Hepatocyte (in vitro differentiated cells): ENCODE measurements around the gene C1orf167. TPM values are rescaled to one million over a fixed set of nuclear protein-coding genes. Genes with fewer than 3 reads are reported as not detected.

Experiments
- DNase-seq: peaks from one replicate; pipeline ENCODE4 v3.0.0-alpha.2; 2016; ENCODE audit warnings: low spot score
- H2AFZ ChIP-seq: fragments of 200-600 bp; sonication (generic); 2 replicates; pipeline ENCODE4 v1.6.0; 2016; ENCODE audit warnings: antibody characterized with exemption, mild to moderate bottlenecking
- H3K27ac ChIP-seq: fragments of 200-600 bp; sonication (generic); 2 replicates; pipeline ENCODE4 v1.5.1; 2016; ENCODE audit warnings: mild to moderate bottlenecking
- H3K27me3 ChIP-seq: fragments of 200-600 bp; sonication (generic); 2 replicates; pipeline ENCODE4 v1.6.1; 2016
- H3K36me3 ChIP-seq: fragments of 200-600 bp; sonication (generic); replicated peaks from 2 replicates; pipeline ENCODE4 v1.5.1; 2016; ENCODE audit warnings: low read depth; ENCODE audit not compliant: insufficient read depth
- H3K4me1 ChIP-seq: fragments of 200-600 bp; sonication (generic); 2 replicates; pipeline ENCODE4 v1.5.1; 2016; ENCODE audit warnings: mild to moderate bottlenecking, moderate library complexity; ENCODE audit not compliant: insufficient read depth
- H3K4me2 ChIP-seq: fragments of 200-600 bp; sonication (generic); 2 replicates; pipeline ENCODE4 v1.6.0; 2016
- H3K4me3 ChIP-seq: fragments of 200-600 bp; sonication (generic); 2 replicates; pipeline ENCODE4 v1.5.1; 2016; ENCODE audit warnings: mild to moderate bottlenecking
- H3K79me2 ChIP-seq: fragments of 200-600 bp; sonication (generic); 2 replicates; pipeline ENCODE4 v1.6.0; 2017; ENCODE audit warnings: mild to moderate bottlenecking
- H3K9me2 ChIP-seq: fragments of 200-600 bp; sonication (generic); replicated peaks from 2 replicates; pipeline ENCODE4 v1.6.0; 2017; ENCODE audit warnings: mild to moderate bottlenecking; ENCODE audit not compliant: insufficient read depth
- H3K9me3 ChIP-seq: fragments of 200-600 bp; sonication (generic); 2 replicates; pipeline ENCODE4 v1.5.1; 2016; ENCODE audit warnings: low read depth, mild to moderate bottlenecking
- H4K20me1 ChIP-seq: fragments of 200-600 bp; sonication (generic); 2 replicates; pipeline ENCODE4 v1.6.0; 2016; ENCODE audit warnings: mild to moderate bottlenecking; ENCODE audit not compliant: insufficient read depth, poor library complexity, severe bottlenecking
- EZH2 ChIP-seq: fragments of 200-600 bp; sonication (generic); IDR thresholded peaks from 2 replicates; pipeline ENCODE4 v1.6.1; 2016; ENCODE audit warnings: antibody characterized with exemption, mild to moderate bottlenecking, borderline replicate concordance
- EZH2phosphoT487 ChIP-seq: fragments of 200-600 bp; sonication (generic); IDR thresholded peaks from one replicate; pipeline ENCODE4 v1.6.1; 2018; ENCODE audit warnings: antibody characterized with exemption, mild to moderate bottlenecking, low read depth, moderate library complexity; ENCODE audit not compliant: unreplicated experiment, severe bottlenecking
- WGBS: methylation state at CpG from one replicate; pipeline ENCODE4 v1.1.6; 2016; ENCODE audit warnings: low lambda C conversion rate; ENCODE audit errors: missing lambda C conversion rate; 5-methylcytosine and 5-hydroxymethylcytosine counted together
- polyA plus RNA-seq: library from polyadenylated mRNA; unstranded; fragments of >200 nt; fragmentation: Nextera tagmentation; extraction: Ambion mirVana; gene quantifications from 2 replicates; pipeline ENCODE4 v1.2.1, GENCODE V29; 2016
- total RNA-seq: library from RNA; depleted of rRNA; stranded (reverse); fragments of >200 nt; gene quantifications from 2 replicates; pipeline ENCODE4 v1.2.3, GENCODE V29; 2014
- TF ChIP-seq, protein P1 (sequence below): fragments of 200-600 bp; sonication (generic); IDR thresholded peaks from 2 replicates; pipeline ENCODE4 v1.5.1; 2016; ENCODE audit warnings: antibody characterized with exemption, mild to moderate bottlenecking; ENCODE audit not compliant: poor library complexity

Gene C1orf167, protein sequence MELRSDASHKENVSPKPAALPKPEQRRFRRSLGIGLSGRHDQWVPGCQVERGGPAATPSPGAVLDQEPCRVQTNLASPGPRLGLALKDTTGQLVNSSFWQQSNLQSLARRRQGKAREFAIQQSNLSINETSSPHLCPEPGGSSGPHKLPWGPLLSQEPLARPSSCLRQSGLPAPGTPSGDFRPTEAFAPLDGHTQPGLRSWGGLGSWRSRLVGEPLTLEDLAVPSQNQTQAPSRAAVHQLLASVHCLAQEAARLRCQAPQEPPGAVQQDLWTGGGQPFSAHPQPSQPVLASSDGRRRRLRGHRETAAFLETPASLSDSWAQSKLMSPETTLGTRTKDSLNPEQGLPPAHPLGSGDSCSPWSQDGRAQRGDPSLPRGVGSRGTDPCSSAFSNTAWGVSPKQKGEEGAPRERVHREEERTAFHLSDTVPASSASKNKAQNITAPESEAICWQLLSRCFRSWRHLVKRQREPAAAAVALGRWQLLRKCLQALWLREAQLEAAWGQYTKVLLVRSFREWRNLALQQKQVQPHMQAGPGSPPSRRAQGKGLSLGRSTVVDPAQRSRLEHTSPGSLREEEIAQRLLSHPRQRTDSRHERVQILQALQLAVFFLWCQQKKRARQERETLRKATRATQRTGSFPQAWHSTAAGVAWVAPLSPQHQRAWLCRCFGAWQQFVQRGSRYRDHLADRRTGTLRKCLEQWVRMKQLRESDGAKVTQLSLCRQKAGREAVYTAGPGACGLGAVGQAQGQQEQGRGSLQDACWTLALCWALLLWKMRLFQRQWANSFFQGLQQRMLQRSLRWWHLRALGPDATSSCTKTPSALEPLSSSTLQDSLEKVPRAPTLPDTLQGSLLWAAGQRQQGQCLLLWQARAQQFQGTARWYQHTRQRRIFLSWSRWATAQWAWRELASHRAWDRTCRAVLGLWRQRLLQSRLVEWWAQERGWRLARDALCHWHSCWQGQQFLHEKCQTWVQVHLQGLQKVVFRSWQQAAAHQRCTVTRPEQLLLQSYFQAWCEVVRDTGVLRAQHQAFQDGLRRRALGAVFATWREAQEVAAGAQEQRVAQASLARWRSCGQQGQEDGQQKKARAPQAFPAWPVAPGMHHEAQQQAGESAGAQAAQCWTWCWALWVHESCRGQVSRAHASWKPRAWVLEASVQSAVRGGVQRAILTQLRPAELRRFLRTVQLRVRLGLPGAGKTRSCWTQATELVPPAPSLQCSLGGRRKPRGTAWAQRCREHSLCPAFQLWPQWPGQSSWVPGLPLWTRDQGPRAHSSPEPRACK (N-terminal part only)
- total RNA-seq (not detected in 2 replicates), polyA plus RNA-seq (0.37 TPM in 1 of 2 replicates, not detected in the other)

DNA sequence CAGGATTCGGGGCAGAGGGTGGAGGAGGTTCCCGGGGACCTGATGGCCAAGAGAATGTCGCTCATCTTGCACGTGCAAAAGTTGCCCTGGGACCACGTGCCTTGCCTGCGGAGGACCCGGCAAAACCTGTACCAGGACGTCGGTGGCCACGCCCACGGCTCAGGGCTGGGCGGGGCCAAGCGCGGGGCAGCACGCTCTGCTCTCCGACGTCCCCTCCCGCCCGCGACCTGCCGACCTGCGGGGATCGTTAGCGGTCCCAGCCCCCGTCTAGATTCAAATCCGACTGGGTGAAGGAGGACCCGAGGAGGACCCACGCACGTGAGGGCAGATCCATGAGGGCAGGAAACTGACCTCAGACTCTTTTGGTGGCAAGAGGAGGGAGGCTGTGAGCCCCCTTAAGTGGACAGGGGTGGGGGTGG lies at the start of gene C1orf167:
TSS of gene C1orf167 (plus strand) at position 206 of the 419 bp plus-strand sequence. CDS start 2,208 bp downstream, outside the sequence.
- no peak within 1 kb of the TSS for H2AFZ ChIP-seq

DNA sequence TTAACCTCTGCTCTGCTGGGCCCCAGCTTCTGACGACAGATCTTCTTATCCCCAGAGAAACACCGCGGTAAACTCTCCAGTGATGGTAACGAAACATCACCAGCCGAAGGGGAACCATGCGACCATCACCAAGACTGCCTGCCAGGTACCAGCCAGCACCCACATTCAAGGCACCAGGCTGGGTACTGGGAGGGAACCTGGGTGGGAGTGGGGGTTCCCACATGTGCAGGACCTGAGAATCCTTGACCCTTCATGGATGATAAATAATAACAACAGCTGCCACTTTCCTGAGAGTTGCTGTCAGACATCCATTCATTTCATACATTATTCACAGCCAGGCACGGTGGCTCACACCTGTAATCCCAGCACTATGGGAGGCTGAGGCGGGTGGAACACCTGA lies 49.7 kb upstream of the C1orf167 start:
- no peak for DNase-seq
- no peaks in the 10 kb centered on the region for H3K36me3 ChIP-seq
- no peak overlapping the region for H3K4me2 ChIP-seq
- no peaks in the 10 kb centered on the region for H3K4me1 ChIP-seq
- no peaks in the 10 kb centered on the region for H3K9me3 ChIP-seq
- no peak overlapping the region for H3K27ac ChIP-seq
- H3K9me2 ChIP-seq = no peaks in the 10 kb centered on the region
- H3K27me3 ChIP-seq = no peaks in the 10 kb centered on the region
- no peak overlapping the region for H3K4me3 ChIP-seq
- H2AFZ ChIP-seq = no peak overlapping the region
- WGBS = 90% methylated on average over 8 of the region's 8 CpGs
- H3K79me2 ChIP-seq = no peaks in the 10 kb centered on the region
- TF ChIP-seq EZH2 (no peak), EZH2phosphoT487 (no peak)
- TF ChIP-seq, protein P1, sequence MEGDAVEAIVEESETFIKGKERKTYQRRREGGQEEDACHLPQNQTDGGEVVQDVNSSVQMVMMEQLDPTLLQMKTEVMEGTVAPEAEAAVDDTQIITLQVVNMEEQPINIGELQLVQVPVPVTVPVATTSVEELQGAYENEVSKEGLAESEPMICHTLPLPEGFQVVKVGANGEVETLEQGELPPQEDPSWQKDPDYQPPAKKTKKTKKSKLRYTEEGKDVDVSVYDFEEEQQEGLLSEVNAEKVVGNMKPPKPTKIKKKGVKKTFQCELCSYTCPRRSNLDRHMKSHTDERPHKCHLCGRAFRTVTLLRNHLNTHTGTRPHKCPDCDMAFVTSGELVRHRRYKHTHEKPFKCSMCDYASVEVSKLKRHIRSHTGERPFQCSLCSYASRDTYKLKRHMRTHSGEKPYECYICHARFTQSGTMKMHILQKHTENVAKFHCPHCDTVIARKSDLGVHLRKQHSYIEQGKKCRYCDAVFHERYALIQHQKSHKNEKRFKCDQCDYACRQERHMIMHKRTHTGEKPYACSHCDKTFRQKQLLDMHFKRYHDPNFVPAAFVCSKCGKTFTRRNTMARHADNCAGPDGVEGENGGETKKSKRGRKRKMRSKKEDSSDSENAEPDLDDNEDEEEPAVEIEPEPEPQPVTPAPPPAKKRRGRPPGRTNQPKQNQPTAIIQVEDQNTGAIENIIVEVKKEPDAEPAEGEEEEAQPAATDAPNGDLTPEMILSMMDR = no peak
- H4K20me1 ChIP-seq = no peaks in the 10 kb centered on the region

More for the DNA sequence above, at the start of gene C1orf167:
- Histone ChIP-seq H4K20me1 (no peaks in the 10 kb centered on the region), H3K9me3 (no peaks in the 10 kb centered on the region), H3K9me2 (no peaks in the 10 kb centered on the region), H3K27ac (no peak within 1 kb of the TSS), H3K4me2 (peak within 1 kb of the TSS; percentile 52), H3K4me3 (no peak within 1 kb of the TSS), H3K4me1 (no peaks in the 10 kb centered on the region), H3K36me3 (no peaks in the 10 kb centered on the region), H3K27me3 (peaks cover 19% of the 10 kb centered on the region), H3K79me2 (no peaks in the 10 kb centered on the region)
- peak; percentile 54 for DNase-seq
- 11% methylated on average over 28 of the region's 29 CpGs for WGBS
- TF ChIP-seq, protein P1 = no peak
- TF ChIP-seq EZH2phosphoT487 = no peak
- no peak for TF ChIP-seq EZH2

DNA sequence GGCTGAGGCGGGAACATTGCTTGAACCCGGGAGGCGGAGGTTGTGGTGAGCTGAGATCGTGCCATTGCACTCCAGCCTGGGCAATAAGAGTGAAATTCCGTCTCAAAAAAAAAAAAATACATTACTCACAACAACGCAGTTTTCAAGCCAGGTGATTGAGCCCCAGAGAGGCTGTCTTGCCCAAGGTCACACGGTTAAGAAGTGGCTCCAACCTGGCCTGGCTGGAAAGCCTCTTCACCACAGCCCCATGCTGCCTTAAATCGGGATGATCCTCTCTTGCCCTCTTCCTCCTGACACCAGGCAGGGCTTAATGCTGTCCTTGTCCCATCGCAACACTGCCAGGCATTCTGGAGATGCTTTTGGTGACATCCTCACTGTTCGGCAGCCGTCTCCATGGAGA lies 48.9 kb upstream of the C1orf167 start:
- no peak overlapping the region for H3K27ac ChIP-seq
- H3K4me3 ChIP-seq = no peak overlapping the region
- no peak overlapping the region for H2AFZ ChIP-seq
- H3K9me2 ChIP-seq = no peaks in the 10 kb centered on the region
- 97% methylated on average over 11 of the region's 11 CpGs for WGBS
- no peaks in the 10 kb centered on the region for H4K20me1 ChIP-seq
- no peaks in the 10 kb centered on the region for H3K9me3 ChIP-seq
- no peak for TF ChIP-seq EZH2
- TF ChIP-seq EZH2phosphoT487 = no peak
- TF ChIP-seq, protein P1 = no peak
- no peak overlapping the region for H3K4me2 ChIP-seq
- DNase-seq = no peak
- H3K36me3 ChIP-seq = no peaks in the 10 kb centered on the region
- H3K4me1 ChIP-seq = no peaks in the 10 kb centered on the region
- H3K79me2 ChIP-seq = no peaks in the 10 kb centered on the region
- no peaks in the 10 kb centered on the region for H3K27me3 ChIP-seq
